Activated T-helper 9 cell treated with anti-CD3 and anti-CD28 coated beads, Interleukin-2, amount 50 U/mL, for 16 hours (primary cell): ENCODE results near the gene POMGNT2.

Experiments used
- DNase-seq: peaks from one replicate; pipeline ENCODE4 v3.0.0-alpha.2; 2020; ENCODE audit warnings: low read depth

Gene POMGNT2

GRCh38 chr3:43043793-43044192 is 62.1 kb downstream of the POMGNT2 start:
- no peak for DNase-seq

- no peak for DNase-seq
Measured at GRCh38 chr3:43043071-43043766, 62.7 kb downstream of the POMGNT2 start.

GRCh38 chr3:43041517-43041916 is 64.4 kb downstream of the POMGNT2 start:
- no peak for DNase-seq

- no peak for DNase-seq
Measured at GRCh38 chr3:43038010-43038409, 67.9 kb downstream of the POMGNT2 start.

GRCh38 chr3:43036621-43037423 is 69.1 kb downstream of the POMGNT2 start:
- DNase-seq, result no peak

- DNase-seq, result no peak
Measured at GRCh38 chr3:43035801-43036365, 70.0 kb downstream of the POMGNT2 start.

- no peak for DNase-seq
Measured at GRCh38 chr3:43034911-43035310, 71.0 kb downstream of the POMGNT2 start.

GRCh38 chr3:43034200-43034599 is 71.7 kb downstream of the POMGNT2 start:
- DNase-seq, result no peak

GRCh38 chr3:43032646-43033628 is 72.9 kb downstream of the POMGNT2 start:
- no peak for DNase-seq

- DNase-seq, result no peak
Measured at GRCh38 chr3:43031889-43032545, 73.9 kb downstream of the POMGNT2 start.

- no peak for DNase-seq
Measured at GRCh38 chr3:43031485-43031884, 74.4 kb downstream of the POMGNT2 start.

- DNase-seq, result no peak
Measured at GRCh38 chr3:43030162-43030935, 75.5 kb downstream of the POMGNT2 start.
